GM19455 (cell line): ENCODE results near the gene KMT2A.
"Not testable (repeated sequence)": the region's sequence is repeated elsewhere in the genome, so short reads cannot be mapped to it uniquely, and the experiment has no call there.

Experiments used
- ATAC-seq: cut with Tn5 transposase; IDR thresholded peaks from one replicate; pipeline ENCODE4 v1.9.1; 2021; ENCODE audit not compliant: unreplicated experiment

KMT2A gene

DNA sequence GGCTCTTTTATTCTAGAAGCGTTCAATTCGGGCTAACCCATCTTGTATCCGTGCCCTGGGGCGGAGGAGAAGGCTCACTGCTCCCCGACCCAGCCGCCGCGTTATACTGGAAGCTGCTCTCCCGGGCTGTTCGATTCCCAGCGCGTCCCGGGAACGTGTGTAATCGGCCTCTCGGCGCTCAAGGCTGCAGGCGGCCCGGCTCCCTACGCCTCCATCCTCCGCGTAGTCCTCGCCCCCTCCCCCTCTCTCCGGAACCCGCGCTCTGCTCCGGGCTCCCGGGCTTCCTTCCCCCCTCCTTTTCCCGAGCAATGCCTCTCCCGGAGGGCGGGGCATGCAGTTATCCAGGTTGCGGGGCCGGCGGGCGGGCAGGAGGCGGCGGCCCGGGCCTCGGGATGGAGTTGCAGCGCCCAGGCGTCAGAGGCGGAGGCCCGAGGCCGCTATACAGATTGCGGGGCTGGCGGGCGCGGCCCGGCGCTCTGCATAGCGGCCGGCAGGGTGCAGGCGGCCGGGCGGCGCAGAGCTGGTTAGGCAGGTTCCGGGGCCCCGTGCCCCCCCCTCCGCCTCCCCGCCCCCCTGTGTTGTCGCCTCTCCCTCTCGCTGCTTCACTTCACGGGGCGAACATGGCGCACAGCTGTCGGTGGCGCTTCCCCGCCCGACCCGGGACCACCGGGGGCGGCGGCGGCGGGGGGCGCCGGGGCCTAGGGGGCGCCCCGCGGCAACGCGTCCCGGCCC is at the start of gene KMT2A:
Gene KMT2A (plus strand): TSS at position 600 of the 732 bp plus-strand sequence. CDS start 21 bp downstream, at position 621.
- ATAC-seq, result peak; percentile 46

DNA sequence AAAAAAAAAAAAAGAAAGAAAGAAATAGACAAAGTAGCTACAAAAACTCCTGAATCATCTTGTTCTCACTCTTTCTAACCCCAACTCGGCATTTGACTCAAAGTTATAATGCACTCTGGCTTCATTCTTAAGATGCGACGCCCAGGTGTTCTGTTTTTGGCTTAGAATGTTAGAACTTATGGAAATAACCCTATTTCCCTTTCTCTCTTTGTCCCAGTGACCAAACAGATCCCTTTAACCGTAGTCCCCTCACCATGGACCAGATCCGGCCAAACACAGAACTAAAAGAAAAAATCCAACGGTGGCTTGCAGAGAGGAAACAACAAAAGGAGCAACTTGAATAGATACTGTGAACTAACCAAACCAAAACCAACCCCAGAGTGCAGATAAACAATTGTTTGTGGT is 40.2 kb upstream of the KMT2A start:
- ATAC-seq, result no peak

DNA sequence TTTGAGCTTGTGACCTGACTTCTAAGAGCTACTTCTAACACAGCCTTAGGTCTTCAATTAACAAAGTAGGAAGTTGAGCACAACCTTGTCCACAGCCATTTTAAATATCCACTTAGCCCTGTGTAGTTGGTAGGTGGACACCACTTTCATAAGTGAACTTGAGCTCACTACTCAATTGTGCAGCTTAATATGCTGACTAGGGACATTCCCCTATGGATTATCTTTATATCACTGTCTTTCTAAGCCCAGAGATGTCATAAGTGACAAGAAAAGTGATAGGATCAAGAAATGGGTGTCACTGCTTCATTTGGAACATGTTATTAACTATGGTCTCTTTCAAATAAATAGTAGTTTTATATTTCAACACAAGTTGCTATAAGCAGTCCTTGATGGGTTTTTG is 38.8 kb upstream of the KMT2A start:
- no peak for ATAC-seq

DNA sequence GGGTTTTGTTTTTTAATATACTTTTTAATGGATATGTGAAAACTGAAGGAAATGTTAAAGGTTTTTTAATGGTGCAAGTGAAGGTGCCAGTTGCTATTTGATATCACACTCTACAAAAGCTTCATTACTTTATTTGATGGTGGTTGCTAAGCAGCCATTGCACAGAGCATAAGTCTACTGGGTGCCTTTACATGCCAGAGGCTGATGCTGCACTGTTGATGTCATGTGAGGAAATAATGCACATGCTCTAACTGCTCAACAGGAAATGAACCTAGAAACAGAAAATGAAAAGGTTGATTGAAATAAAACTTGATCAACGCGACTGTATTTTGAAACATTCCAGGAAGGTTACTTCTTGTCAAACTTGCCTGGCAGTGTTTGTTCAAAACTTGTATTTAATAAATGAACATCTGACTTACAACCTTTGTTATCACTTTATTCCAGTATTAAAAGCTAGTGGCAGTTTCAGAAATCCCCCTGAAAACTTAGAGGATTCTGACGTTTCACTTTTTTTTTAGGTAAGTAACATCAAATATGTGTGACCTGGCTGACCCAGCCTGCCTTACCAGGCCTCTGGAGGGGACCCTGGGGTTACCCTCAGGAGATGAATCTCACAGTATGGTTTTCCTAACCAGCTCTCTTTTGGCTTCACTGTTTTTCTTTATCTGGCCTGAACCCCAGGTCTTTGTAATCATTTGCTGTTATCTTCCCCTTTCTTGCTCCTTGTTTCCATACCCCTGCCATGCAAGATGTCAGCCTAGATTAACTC is 37.3 kb upstream of the KMT2A start:
- ATAC-seq, result no peak

DNA sequence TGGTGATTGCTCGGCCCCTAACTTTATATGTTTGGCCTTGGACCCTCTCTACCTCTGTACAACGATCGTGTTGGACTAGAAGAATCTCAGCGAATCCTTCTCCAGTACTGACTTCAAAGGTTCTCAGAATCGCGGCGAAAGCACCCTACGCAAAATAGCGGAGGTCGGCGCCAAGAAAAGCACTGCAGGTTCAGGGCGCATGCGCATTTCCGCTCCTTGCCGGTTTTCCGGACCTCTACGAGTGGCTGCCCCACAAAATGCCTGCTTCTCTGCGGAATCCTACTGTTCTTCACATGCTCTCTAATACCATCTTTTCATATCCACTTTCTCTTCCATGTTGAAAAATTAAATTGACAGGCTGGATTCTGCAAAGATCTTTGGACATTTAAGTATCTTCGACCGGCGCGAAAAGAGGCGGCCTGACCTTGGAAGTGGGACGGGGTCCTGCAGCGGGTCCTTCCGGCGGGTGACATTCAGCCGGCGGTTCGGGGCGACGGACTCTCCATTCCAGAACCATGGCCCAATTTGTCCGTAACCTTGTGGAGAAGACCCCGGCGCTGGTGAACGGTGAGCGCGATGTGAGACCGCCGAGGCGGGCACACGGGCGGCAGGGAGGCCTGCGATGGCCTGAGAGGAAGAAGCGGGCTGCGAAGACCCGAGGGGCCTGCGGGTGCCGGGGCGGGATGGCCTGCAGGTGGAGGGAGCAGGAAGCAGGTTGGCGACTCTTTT is 35.0 kb upstream of the KMT2A start, which contains the start of gene ATP5MG:
Gene ATP5MG (plus strand): TSS at position 456 of the 729 bp plus-strand sequence. CDS start 60 bp downstream, at position 516.
- peak; percentile 64 for ATAC-seq

DNA sequence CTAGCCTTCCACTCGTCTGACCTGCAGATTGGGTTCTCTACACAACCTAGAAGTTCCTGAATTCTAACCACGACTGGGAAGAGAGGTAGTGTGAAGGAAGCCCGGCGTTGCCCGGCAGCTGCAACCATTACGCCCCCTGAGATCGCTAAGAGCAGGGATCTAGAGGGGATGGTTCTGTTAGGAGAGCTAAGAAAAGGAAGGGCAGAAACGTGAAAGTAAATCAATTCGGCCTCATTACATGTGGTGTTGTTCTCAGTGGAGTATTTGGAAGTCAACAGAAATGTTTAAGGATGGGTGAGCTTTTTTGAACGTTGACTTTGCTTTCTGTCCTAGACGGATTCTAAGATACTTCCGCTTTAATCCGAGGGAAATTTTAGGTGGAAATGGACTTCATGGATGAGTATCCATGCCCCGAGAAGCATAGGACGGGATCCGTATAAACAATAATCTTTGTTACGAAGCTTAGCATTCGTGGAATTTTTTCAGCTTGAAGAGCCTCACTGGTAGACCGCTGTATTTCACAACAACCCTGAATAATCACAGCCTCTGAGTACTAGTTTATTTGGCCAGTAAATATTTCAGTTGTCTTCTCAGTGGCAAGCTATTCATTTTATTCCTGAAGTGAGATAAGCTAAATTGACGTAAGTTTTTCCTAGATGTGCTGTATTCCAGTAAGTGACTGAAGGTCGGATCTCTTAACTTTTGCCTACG is 34.3 kb upstream of the KMT2A start:
- no peak for ATAC-seq

DNA sequence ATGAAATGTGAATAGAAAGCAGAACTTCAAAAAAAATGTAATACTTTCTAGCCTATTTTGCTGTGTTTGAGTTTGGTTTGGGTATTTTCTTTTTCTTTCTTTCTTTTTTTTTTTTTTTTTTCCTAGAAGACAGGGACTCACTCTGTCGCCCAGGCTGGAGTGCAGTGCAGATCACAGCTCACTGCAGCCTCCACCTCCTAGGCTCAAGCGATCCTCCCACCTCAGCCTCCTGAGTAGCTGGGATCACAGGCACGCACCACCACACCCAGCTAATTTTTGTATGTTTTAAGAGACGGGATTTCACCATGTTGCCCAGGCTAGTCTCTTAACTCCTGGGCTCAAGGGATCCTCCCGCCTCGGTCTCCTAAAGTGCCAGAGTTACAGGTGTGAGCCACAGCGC is 33.7 kb upstream of the KMT2A start:
- ATAC-seq, result not testable (repeated sequence)

DNA sequence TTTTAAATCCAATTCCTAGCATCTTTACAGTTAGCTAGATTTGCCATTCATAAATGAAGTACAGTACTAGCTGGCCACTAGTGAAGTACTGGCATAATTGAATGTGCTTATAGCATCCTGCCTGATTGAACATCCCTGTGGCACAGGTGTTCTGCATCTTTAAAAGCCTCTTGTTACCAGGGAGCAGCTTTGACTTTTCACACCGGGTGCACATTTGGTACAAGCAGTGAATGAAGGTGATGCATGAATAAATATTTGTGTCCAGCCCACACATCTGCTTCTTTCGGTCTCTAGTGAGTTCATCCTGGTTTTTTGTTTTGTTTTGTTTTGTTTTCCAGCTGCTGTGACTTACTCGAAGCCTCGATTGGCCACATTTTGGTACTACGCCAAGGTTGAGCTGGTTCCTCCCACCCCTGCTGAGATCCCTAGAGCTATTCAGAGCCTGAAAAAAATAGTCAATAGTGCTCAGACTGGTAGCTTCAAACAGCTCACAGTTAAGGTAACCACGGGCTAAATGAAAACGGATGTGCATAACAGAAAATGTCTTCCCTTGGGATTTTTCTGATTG is 29.6 kb upstream of the KMT2A start:
- ATAC-seq, result no peak

DNA sequence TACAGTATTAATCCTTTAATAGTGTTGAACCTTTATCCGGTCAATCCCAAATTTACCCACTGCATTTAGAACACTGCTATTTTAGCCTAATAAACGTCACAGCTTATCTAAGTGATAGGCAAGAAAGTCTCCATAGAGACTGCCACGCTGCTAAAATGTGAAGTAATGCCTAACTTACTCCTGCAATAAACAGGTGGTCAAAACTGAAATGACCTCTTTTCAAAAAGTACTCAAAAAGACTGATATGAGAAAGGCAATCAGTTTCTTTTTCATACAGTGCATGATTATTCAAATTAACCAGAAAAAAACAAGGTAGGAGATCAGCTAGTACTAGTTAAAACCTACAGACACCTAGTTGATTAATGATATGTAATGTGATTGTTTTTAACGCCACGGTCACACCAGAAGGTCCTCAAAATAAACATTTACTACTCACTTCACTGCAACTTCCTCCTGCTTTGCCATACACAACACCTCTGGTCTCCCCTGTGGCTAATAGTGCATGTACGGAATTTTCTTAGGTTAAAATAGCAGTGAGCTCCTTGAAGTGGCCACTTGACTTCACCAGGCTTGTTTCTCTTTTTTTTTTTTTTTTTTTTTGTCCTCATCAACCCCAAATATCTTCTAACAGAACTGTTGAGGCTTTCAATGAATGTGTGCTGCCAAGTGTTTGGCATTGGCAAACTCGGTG is 26.1 kb upstream of the KMT2A start:
- peak; percentile 60 for ATAC-seq

DNA sequence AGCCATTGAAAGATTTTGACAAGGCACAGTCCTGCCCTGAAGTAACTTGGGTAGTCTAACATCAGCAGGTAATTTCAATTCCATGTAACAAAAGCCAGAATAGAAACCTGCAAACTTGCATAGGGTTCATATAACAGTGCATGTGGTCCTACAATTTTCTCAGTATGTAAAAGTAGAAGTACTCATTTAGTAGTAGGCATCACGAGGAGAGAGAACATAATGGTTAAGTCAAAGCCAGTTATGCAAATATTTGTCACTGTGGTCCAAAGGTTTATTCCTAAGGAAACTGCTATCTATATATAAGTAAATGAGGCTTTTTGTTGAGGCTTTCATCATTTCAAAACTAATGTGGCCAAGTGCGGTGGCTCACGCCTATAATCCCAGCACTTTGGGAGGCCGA is 24.8 kb upstream of the KMT2A start:
- ATAC-seq, result no peak

DNA sequence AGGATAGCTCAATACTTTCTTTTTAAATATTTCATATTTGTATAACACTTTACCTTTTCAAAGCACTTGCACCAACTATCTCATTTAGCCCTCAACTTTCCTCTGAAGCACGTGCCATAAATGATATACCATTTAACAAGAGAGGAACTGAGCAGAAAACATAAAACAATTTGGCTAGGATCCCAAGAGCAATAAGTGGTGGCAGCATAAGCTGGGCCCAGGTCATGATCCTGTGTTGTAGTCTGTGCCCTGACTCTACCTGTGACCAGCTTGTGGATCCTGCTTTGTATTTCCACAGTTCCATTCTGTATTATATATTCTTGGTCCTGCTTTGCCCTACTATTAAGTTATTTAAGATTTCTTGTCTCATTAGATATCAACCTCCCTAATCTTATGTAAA is 23.4 kb upstream of the KMT2A start:
- ATAC-seq, result no peak

DNA sequence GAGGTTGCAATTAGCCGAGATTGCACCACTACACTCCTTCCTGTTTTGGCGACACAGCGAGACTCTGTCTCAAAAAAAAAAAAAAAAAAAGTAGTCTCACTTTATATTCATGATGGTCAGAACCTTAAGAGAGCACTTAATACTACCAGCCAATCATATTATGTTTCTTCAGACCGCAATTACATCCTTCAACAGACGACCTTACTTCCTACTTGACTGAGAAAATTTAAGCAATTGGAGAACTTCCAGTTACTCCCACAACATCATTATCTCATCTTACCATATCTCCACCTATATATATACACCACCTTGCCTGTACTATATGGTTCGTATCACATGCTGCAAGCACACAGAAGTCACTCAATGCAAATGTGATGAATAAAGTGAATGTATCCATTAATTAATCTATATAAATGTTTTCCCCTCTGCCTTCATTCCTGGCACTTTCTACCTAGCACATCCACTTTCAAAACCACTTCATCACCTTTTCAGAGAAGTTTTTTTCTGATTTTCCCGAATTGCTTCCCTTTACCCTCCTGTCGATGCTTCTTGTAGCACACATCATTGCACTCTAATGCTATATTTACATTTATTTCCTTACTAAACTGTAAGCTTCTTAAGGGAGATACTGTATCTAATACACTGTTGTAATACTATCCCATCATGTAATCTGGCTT is 21.1 kb upstream of the KMT2A start:
- no peak for ATAC-seq

DNA sequence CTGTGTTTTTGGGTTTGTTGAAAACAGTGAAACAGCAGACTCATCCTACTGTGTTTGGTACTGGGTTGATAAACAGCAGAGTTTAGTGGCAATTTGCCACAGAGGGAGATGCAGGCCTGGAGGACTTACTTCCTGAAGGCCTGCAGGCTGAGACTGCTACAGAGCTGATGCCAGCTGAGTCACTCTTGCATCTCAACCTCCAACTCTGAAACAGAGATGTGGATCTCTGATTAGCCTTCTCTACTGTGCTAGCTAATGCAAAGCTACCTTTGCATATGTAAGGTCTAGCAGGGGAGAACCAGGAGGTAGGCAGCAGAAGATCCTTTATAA is 20.6 kb upstream of the KMT2A start:
- no peak for ATAC-seq

DNA sequence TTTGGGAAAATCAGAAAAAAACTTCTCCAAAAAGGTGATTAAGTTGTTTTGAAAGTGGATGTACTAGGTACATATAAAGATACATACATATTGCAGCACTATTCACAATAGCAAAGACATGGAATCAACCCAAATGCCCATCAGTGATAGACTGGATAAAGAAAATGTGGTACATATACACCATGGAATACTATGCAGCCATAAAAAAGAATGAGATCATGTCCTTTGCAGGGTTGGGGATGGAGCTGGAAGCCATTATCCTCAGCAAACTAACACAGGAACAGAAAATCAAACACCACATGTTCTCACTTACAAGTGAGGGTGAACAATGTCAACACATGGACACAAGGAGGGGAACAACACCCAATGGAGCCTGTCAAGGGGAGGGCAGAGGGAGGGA is 19.4 kb upstream of the KMT2A start:
- ATAC-seq, result not testable (repeated sequence)

DNA sequence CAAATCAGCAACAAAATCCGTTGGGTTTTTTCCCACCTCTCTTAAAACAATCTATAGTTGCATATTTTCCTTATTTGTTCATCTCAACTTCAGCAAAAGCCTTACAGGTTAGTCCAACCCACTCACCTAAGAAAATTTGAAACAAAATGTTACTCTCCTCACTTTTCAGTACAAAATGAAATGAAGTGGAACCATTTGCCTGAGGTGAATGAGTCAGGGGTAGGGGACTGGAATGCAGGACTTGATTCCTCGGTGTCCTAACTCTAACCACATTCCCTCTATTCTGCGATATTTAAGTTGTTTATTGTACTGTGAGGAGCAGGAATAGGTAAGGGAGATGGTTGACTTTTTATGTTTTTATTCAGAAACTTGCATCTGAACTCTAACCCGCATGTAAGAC is 18.5 kb upstream of the KMT2A start:
- no peak for ATAC-seq

DNA sequence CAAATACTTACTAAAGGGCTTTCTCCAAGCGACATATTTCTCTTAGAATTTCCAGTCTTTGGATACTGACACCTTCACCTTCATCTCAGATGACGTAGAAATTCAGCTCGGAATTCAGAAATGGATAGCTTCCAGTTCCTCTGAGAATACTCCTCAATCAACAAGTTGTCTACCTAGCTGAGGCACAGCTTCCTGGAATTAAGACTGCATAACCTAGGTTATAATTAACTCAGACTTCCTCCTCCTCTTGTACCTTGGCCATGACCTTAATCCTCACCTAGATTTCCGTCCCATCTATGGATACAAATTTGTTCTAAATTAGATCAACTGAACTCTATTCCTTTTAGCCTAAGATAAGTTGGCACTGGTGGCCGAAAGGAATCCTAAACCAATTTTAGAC is 17.5 kb upstream of the KMT2A start:
- no peak for ATAC-seq

DNA sequence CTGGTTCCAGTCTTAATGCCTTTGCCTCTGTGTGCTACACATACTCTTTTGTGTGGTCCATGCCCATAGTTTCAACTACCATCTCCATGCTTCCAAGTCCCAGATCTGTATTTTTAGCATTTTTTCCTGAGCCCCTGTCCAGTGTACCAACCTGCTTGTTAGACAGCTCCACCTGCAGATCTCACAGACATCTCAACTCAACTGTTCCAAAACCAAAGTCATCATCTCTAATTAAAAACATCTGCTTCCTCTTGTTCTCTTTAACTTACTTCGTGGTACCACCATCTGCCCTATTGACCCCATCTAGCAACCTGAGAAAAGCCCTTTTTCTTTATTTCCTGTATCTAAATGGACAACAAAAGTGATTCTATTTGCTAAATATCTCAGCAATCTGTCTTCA is 8.6 kb upstream of the KMT2A start:
- no peak for ATAC-seq

DNA sequence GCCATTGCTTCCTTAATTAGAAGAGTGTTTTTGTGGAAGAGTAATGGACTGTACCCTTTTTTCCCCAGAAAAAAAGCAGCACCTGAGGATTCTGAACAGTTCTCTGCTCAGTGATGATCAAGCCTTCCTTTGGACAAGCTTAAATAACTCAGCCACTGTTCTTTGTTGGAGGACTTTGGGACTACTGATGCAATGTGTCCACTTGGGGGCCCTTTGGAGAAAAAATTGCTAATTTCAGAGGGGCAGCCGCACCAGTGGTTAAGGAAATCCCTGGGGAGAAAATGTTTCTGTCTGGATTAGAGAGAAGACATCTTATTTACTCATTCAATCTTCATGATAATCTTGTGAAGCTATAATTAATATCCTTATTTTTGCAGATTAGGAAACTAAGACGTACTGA is 5.3 kb upstream of the KMT2A start:
- no peak for ATAC-seq

DNA sequence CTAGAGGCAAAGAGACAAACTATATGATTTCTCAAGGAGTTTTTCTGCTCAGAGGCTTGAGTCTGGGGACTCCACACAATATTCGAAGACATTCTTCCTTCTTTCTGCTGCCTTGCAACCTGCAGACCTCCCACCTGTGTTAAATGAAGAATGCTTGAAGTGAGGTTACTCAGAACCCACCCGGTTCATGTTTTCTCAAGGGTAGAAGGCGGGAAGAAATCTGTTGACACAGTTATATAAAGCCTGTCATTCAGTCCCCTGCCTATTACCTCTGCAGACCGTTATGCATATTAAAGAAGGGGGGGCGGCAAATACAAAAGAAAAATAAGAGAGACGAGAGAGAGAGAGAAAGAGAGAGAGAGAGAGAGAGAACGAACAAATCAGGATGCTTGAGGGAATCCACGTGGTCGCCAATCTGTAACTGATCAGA is 2.2 kb upstream of the KMT2A start:
- no peak for ATAC-seq
